ENCODE measurements around the gene CDH24.

DNA sequence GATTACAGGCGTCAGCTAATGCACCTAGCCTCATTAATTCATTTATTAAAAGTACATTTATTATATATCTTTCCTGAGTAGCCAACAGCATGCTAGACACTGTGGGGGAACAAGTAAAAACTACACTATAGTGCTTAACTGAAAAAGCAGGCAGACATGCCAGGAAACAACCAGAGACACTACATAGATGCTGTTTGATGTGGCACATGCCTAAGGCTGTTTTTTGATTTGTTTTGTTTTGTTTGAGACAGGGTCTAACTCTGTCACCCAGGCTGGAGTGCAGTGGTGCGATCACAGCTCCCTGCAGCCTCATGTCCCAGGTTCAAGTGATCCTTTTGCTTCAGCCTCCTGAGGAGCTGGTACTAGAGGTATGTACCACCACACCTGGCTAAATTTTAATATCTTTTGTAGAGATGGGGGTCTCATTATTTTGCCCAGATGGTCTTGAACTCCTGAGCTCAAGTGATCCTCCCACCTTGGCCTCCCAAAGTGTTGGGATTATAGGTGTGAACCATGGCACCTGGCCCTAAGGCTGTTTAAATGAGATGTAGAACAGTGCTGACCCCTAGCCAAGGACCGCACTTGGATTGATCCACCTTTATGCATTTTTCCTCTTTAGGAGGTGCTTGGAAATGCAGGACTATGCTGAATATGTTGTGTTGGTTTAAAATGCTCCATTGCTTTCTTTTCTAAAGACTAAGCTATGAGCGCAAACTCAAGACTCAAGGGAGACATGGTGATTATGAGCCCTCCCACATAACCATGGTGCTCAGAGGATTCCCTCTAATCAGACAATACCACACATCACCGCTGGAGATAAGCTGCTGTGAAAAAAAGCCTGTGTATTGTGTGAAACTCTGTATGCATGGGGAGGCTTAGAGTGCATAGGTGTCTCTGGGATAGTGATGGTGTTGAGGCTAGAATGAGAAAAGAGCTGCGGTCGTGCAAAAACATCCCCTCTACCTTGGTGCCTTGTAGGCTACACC is 36.9 kb downstream of the CDH24 start:
- no peak for TF ChIP-seq EP300 (conservative IDR thresholded peaks at IDR 0.05; ENCODE audit: poor library complexity, severe bottlenecking)
- TF ChIP-seq, protein P1, sequence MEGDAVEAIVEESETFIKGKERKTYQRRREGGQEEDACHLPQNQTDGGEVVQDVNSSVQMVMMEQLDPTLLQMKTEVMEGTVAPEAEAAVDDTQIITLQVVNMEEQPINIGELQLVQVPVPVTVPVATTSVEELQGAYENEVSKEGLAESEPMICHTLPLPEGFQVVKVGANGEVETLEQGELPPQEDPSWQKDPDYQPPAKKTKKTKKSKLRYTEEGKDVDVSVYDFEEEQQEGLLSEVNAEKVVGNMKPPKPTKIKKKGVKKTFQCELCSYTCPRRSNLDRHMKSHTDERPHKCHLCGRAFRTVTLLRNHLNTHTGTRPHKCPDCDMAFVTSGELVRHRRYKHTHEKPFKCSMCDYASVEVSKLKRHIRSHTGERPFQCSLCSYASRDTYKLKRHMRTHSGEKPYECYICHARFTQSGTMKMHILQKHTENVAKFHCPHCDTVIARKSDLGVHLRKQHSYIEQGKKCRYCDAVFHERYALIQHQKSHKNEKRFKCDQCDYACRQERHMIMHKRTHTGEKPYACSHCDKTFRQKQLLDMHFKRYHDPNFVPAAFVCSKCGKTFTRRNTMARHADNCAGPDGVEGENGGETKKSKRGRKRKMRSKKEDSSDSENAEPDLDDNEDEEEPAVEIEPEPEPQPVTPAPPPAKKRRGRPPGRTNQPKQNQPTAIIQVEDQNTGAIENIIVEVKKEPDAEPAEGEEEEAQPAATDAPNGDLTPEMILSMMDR (IDR thresholded peaks at IDR 0.05; ENCODE audit: poor library complexity, severe bottlenecking), result no peak
- no peak for TF ChIP-seq EZH2 (IDR thresholded peaks at IDR 0.05; ENCODE audit: borderline replicate concordance, insufficient read depth, low read length, poor library complexity, severe bottlenecking)
- no peak for TF ChIP-seq RAD21 (conservative IDR thresholded peaks at IDR 0.05)
- no peak for TF ChIP-seq TAF1 (IDR thresholded peaks at IDR 0.05; ENCODE audit: low read depth)
- no peak for TF ChIP-seq POLR2AphosphoS5 (IDR thresholded peaks at IDR 0.05)
